ENCODE results near the gene PRKAR1B. TPM values are rescaled to one million over a fixed set of nuclear protein-coding genes. Genes with fewer than 3 reads are reported as not detected.

The PRKAR1B gene
- total RNA-seq, 1 experiment from 2014 or later: 43.3 TPM

DNA sequence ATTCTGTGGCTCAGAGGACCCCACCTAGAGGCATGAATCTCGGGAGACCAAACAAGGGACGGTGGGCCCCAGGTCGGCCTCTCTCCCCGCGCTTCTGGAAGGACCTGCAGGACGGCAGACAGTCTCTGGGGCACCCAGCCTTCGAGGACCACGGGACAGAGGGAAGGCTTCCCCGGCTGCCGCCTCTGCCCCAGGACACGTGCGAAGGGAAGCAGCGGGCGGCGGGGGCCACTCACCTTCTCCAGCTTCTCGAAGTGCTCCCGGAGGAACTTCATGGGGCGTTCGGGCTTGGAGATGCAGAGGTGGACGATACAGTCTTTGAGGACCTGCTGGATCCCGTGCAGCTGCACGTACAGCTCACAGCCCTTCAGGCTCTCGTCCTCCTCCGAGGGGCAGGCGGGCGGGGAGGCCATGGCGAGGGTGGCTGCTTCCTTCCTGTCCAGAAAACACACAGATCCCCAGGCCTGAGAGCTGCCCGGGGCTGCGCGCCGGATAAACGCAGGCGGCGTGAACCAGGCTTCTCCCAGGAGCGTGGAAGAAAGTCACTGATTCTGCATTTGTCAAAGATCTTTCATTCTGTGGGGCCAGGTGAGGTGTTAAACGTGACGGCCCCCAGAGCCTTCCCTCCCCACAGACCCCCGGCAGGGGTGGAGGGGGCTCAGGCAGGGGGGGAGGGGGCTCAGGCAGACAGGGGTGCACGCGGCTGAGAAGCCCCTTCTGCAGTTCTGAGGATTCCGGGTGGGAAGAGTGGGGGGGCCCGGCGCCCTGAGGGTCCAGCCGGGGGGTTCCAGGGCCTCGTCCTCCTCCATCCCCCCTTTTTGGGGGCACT lies 15.8 kb downstream of the PRKAR1B start:
- Histone ChIP-seq H4K20me1 (ENCODE audit: control insufficient read depth, insufficient read depth, insufficient read length) (no peaks in the 10 kb centered on the region), H3K23ac (ENCODE audit: insufficient read length, low read depth, low read length) (no peak overlapping the region), H3K56ac (ENCODE audit: insufficient read length, low read depth, low read length) (no peak overlapping the region), H2AFZ (ENCODE audit: low read length) (no peak overlapping the region), H4K91ac (ENCODE audit: insufficient read length, low read depth, low read length) (peak overlapping the region; percentile 56), H3K4ac (ENCODE audit: low read depth, low read length) (no peak overlapping the region), H3K27ac (ENCODE audit: insufficient read length, low read depth, low read length) (no peak overlapping the region), H3K18ac (ENCODE audit: insufficient read length, low read depth, low read length) (no peak overlapping the region), H3K27me3 (ENCODE audit: insufficient read depth, low read length) (no peaks in the 10 kb centered on the region), H2BK20ac (ENCODE audit: low read depth, low read length, poor library complexity, severe bottlenecking) (no peak overlapping the region), H2BK5ac (ENCODE audit: insufficient read length, low read length) (no peak overlapping the region), H3K14ac (ENCODE audit: insufficient read depth, low read length) (no peak overlapping the region), H4K8ac (replicated peaks; ENCODE audit: insufficient read length, low read depth, low read length) (no peak overlapping the region), H4K5ac (ENCODE audit: insufficient read length, low read depth, low read length) (no peak overlapping the region), H2AK5ac (ENCODE audit: insufficient read length, low read length) (no peak overlapping the region), H3K79me2 (ENCODE audit: insufficient read depth, low read length) (no peaks in the 10 kb centered on the region; the same call in 1 of the 2 replicates), H2BK120ac (ENCODE audit: low read depth, low read length, poor library complexity, severe bottlenecking) (no peak overlapping the region), H3K79me1 (ENCODE audit: insufficient read depth, low read depth, low read length, poor library complexity, severe bottlenecking) (peaks cover 9% of the 10 kb centered on the region), H3K4me1 (ENCODE audit: insufficient read depth, low read length) (no peaks in the 10 kb centered on the region), H2BK12ac (ENCODE audit: insufficient read length, low read depth, low read length) (no peak overlapping the region), H3T11ph (ENCODE audit: low read length) (no peak overlapping the region), H2BK15ac (ENCODE audit: low read depth, low read length) (0 out of 2 replicates have a peak overlapping the region, but pooled peaks have one; percentile 58), H3K9ac (ENCODE audit: extremely low read depth, insufficient read length, low read length) (no peak overlapping the region), H3K9me3 (ENCODE audit: control insufficient read depth, low read depth, low read length) (no peaks in the 10 kb centered on the region), H3K23me2 (ENCODE audit: insufficient read length, low read depth, low read length, poor library complexity, severe bottlenecking) (peaks cover 3% of the 10 kb centered on the region), H3K4me2 (ENCODE audit: insufficient read depth, insufficient read length, low read length) (no peak overlapping the region)
- no peak for DNase-seq
- Mint-ChIP-seq H3K4me1 (peaks cover 5 to 17% of the 10 kb centered on the region in 2 experiments), H3K36me3 (ENCODE audit: insufficient read depth in 1 of 3, low read depth in 3 of 3) (peaks cover 21 to 27% (median 25%) of the 10 kb centered on the region in 3 experiments), H3K9me3 (no peaks in the 10 kb centered on the region), H3K27ac (peak overlapping the region in 1 of 3 experiments; percentile 28; a peak in 1 of 7 replicates), H3K27me3 (ENCODE audit: low read depth) (peaks cover 4% of the 10 kb centered on the region), H3K4me3 (peak overlapping the region in 1 of 2 experiments; percentile 69; a peak in 2 of 5 replicates)
- no CpG with 5 or more reads among the region's 45 CpGs for whole genome bisulfite sequencing (ENCODE audit: extremely low coverage, insufficient read length, low lambda C conversion rate)
- TF ChIP-seq, protein P1, sequence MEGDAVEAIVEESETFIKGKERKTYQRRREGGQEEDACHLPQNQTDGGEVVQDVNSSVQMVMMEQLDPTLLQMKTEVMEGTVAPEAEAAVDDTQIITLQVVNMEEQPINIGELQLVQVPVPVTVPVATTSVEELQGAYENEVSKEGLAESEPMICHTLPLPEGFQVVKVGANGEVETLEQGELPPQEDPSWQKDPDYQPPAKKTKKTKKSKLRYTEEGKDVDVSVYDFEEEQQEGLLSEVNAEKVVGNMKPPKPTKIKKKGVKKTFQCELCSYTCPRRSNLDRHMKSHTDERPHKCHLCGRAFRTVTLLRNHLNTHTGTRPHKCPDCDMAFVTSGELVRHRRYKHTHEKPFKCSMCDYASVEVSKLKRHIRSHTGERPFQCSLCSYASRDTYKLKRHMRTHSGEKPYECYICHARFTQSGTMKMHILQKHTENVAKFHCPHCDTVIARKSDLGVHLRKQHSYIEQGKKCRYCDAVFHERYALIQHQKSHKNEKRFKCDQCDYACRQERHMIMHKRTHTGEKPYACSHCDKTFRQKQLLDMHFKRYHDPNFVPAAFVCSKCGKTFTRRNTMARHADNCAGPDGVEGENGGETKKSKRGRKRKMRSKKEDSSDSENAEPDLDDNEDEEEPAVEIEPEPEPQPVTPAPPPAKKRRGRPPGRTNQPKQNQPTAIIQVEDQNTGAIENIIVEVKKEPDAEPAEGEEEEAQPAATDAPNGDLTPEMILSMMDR (conservative IDR thresholded peaks at IDR 0.05): no peak
